Measurements from ENCODE around the gene BATF.

- no peak for TF ChIP-seq CTCF (IDR thresholded peaks at IDR 0.05; ENCODE audit: insufficient read depth, low read length)
- no peak for TF ChIP-seq POLR2AphosphoS5 (IDR thresholded peaks at IDR 0.05; ENCODE audit: low read depth)
- no peak for TF ChIP-seq REST (IDR thresholded peaks at IDR 0.05; ENCODE audit: insufficient replicate concordance, low read depth)
These were observed 8.2 kb upstream of the BATF start for GRCh38 chr14:75513911-75514672.

Measured in HL-60 (cell line).